Neutrophil (primary cell): ENCODE data around the gene HNF4A.

Source experiments
- H3K27ac ChIP-seq: fragments of 200-600 bp; sonication (generic); 2 replicates; pipeline ENCODE4 v1.5.1; 2016; ENCODE audit warnings: mild to moderate bottlenecking, moderate library complexity
- H3K27me3 ChIP-seq: fragments of 200-600 bp; sonication (generic); 2 replicates; pipeline ENCODE4 v1.6.0; 2016; ENCODE audit warnings: mild to moderate bottlenecking
- H3K36me3 ChIP-seq: fragments of 200-600 bp; sonication (generic); 2 replicates; pipeline ENCODE4 v1.5.1; 2017
- H3K4me1 ChIP-seq, 2 experiments: fragments of 200-600 bp in 1 of 2; sonication (generic) in 1 of 2; 1 replicate in 1 of 2; 2 replicates in 1 of 2; pipeline versions ENCODE4 v1.5.1 to v1.6.1; 2013 to 2016; ENCODE audit warnings: low read depth in 1 of 2, low read length in 1 of 2, mild to moderate bottlenecking in 1 of 2, moderate library complexity in 1 of 2; ENCODE audit not compliant: control insufficient read depth in 1 of 2, insufficient read depth in 1 of 2
- H3K4me3 ChIP-seq, 2 experiments: fragments of 200-600 bp in 1 of 2; sonication (generic) in 1 of 2; 1 replicate in 1 of 2; 2 replicates in 1 of 2; pipeline ENCODE4 v1.5.1; 2013 to 2016; ENCODE audit warnings: low read depth in 1 of 2, low read length in 1 of 2, mild to moderate bottlenecking in 1 of 2, moderate library complexity in 1 of 2
- H3K9me3 ChIP-seq: fragments of 200-600 bp; sonication (generic); 2 replicates; pipeline ENCODE4 v1.5.1; 2016
- TF ChIP-seq, protein P1 (sequence below): fragments of 200-600 bp; sonication (generic); IDR thresholded peaks from 2 replicates; pipeline ENCODE4 v1.5.1; 2016; ENCODE audit warnings: antibody characterized with exemption

HNF4A gene

GRCh38 chr20:44480097-44480496 lies 124.6 kb downstream of the HNF4A start:
- TF ChIP-seq, protein P1, sequence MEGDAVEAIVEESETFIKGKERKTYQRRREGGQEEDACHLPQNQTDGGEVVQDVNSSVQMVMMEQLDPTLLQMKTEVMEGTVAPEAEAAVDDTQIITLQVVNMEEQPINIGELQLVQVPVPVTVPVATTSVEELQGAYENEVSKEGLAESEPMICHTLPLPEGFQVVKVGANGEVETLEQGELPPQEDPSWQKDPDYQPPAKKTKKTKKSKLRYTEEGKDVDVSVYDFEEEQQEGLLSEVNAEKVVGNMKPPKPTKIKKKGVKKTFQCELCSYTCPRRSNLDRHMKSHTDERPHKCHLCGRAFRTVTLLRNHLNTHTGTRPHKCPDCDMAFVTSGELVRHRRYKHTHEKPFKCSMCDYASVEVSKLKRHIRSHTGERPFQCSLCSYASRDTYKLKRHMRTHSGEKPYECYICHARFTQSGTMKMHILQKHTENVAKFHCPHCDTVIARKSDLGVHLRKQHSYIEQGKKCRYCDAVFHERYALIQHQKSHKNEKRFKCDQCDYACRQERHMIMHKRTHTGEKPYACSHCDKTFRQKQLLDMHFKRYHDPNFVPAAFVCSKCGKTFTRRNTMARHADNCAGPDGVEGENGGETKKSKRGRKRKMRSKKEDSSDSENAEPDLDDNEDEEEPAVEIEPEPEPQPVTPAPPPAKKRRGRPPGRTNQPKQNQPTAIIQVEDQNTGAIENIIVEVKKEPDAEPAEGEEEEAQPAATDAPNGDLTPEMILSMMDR: no peak
- peaks cover 56 to 60% of the 10 kb centered on the region in 2 experiments for H3K4me1 ChIP-seq
- no peaks in the 10 kb centered on the region for H3K27me3 ChIP-seq
- no peaks in the 10 kb centered on the region for H3K9me3 ChIP-seq
- H3K36me3 ChIP-seq: peaks cover 42% of the 10 kb centered on the region
- H3K4me3 ChIP-seq: no peak overlapping the region
- peak overlapping the region; percentile 86 for H3K27ac ChIP-seq

GRCh38 chr20:44481719-44482416 lies 126.4 kb downstream of the HNF4A start:
- H3K36me3 ChIP-seq: peaks cover 59% of the 10 kb centered on the region
- H3K27me3 ChIP-seq: no peaks in the 10 kb centered on the region
- TF ChIP-seq, protein P1: no peak
- peak overlapping the region; percentile 86 for H3K27ac ChIP-seq
- H3K4me3 ChIP-seq: peak overlapping the region; percentile 2 to 38
- H3K4me1 ChIP-seq: peaks cover 42 to 45% of the 10 kb centered on the region in 2 experiments
- H3K9me3 ChIP-seq: no peaks in the 10 kb centered on the region

DNA sequence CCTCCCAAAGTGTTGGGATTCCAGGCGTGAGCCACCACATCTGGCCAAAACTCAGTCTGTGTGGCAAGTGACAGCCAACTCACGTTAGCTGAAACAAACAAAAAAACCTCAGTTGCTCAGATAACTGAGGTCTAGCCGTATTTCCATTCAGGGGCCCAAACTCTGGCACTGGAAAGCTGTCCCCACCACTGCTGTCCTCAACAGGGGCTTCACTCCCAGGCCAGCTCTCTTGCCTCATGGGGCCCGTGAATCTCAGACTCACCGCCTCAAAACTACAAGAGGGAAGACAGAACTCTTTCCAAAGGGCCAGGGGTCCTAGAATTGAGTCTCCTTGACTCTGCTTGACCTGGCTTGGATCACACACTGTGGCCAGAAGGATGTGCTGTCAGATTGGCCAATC lies 127.6 kb downstream of the HNF4A start:
- H3K27ac ChIP-seq: peak overlapping the region; percentile 39
- no peaks in the 10 kb centered on the region for H3K27me3 ChIP-seq
- no peak overlapping the region for H3K4me3 ChIP-seq
- H3K4me1 ChIP-seq: peaks cover 38 to 40% of the 10 kb centered on the region in 2 experiments
- peaks cover 72% of the 10 kb centered on the region for H3K36me3 ChIP-seq
- no peaks in the 10 kb centered on the region for H3K9me3 ChIP-seq
- TF ChIP-seq, protein P1: no peak
